B cell (primary cell): ENCODE data around the gene TMEM131. TPM values are rescaled to one million over a fixed set of nuclear protein-coding genes. Genes with fewer than 3 reads are reported as not detected.

Experiments used
- ATAC-seq: fragments of 200-7000 bp; cut with Tn5 transposase; one replicate; pipeline ENCODE4 v1.10.0; 2021; ENCODE audit warnings: low read depth, mild to moderate bottlenecking, moderate number of reproducible peaks, moderate library complexity
- CTCF ChIA-PET: fragments of 350-600 bp; sonication (Branson Sonifier 250); formaldehyde crosslinking; loops from one replicate; lab custom pipeline; 2021; ENCODE audit warnings: antibody characterized with exemption, inconsistent platforms; lab: Charles Lee
- POLR2A ChIA-PET: fragments of 350-600 bp; sonication (Branson Sonifier 250); formaldehyde crosslinking; loops from one replicate; lab custom pipeline; 2021; ENCODE audit warnings: antibody characterized with exemption; lab: Charles Lee
- DNase-seq: peaks from one replicate; pipeline ENCODE4 v3.0.0; 2013
- H2AFZ ChIP-seq: 2 replicates; pipeline ENCODE4 v1.6.1; 2012; ENCODE audit warnings: mild to moderate bottlenecking, low read depth, low read length; ENCODE audit not compliant: insufficient read depth, poor library complexity, severe bottlenecking
- H3K27ac ChIP-seq, 2 donors: 1 replicate in 1 of 2; 2 replicates in 1 of 2; pipeline ENCODE4 v1.5.1; 2012 to 2013; ENCODE audit warnings: low read length in 2 of 2, mild to moderate bottlenecking in 2 of 2, moderate library complexity in 1 of 2
- H3K27me3 ChIP-seq, 4 experiments: fragments of 200-600 bp in 1 of 4; sonication (generic) in 1 of 4; replicated peaks in 1 of 4; 1 replicate in 2 of 4; 2 replicates in 2 of 4; pipeline versions ENCODE4 v1.6.1 to v1.7.0; 2013 to 2016; ENCODE audit warnings: low read length in 3 of 4, mild to moderate bottlenecking in 2 of 4, mixed read lengths in 1 of 4, moderate library complexity in 1 of 4; ENCODE audit not compliant: insufficient read depth in 4 of 4, control insufficient read depth in 3 of 4; ENCODE audit errors: control extremely low read depth in 1 of 4
- H3K36me3 ChIP-seq, 2 experiments: replicated peaks in 1 of 2; 1 replicate in 1 of 2; 2 replicates in 1 of 2; pipeline versions ENCODE4 v1.6.1 to v1.7.1; 2013; ENCODE audit warnings: low read length in 1 of 2; ENCODE audit not compliant: insufficient read depth in 2 of 2, control insufficient read depth in 1 of 2; ENCODE audit errors: control extremely low read depth in 1 of 2, extremely low read depth in 1 of 2
- H3K4me1 ChIP-seq, 2 donors: fragments of 200-600 bp in 1 of 2; sonication (generic) in 1 of 2; 1 replicate in 1 of 2; 2 replicates in 1 of 2; pipeline versions ENCODE4 v1.5.1 to v1.6.1; 2013 to 2017; ENCODE audit warnings: low read length in 2 of 2; ENCODE audit not compliant: control insufficient read depth in 2 of 2, insufficient read depth in 2 of 2
- H3K4me2 ChIP-seq: replicated peaks from 2 replicates; pipeline ENCODE3; 2012; ENCODE audit warnings: mild to moderate bottlenecking, low read depth, low read length; ENCODE audit not compliant: poor library complexity, severe bottlenecking
- H3K4me3 ChIP-seq, 5 experiments: fragments of 200-600 bp in 1 of 5; sonication (generic) in 1 of 5; 1 replicate in 3 of 5; 2 replicates in 2 of 5; pipeline versions ENCODE4 v1.5.1 to v1.7.0; 2011 to 2016; ENCODE audit warnings: low read length in 4 of 5, mild to moderate bottlenecking in 4 of 5, low read depth in 2 of 5, control low read depth in 1 of 5, moderate library complexity in 1 of 5; ENCODE audit not compliant: insufficient read depth in 1 of 5; ENCODE audit errors: control extremely low read depth in 1 of 5, extremely low read depth in 1 of 5
- H3K79me2 ChIP-seq: fragments of 200-600 bp; sonication (generic); one replicate; pipeline ENCODE4 v1.6.0; 2016; ENCODE audit warnings: low read length; ENCODE audit not compliant: control insufficient read depth, insufficient read depth
- H3K9ac ChIP-seq: fragments of 200-600 bp; sonication (generic); 2 replicates; pipeline ENCODE4 v1.6.1; 2017; ENCODE audit warnings: mild to moderate bottlenecking, low read length, moderate library complexity
- H3K9me3 ChIP-seq, 3 donors: one replicate each; pipeline versions ENCODE4 v1.6.1 to v1.7.1; 2013; ENCODE audit warnings: low read length in 2 of 3; ENCODE audit not compliant: control insufficient read depth in 2 of 3, insufficient read depth in 1 of 3; ENCODE audit errors: control extremely low read depth in 1 of 3
- H4K20me1 ChIP-seq: 2 replicates; pipeline ENCODE4 v1.6.0; 2012; ENCODE audit warnings: mild to moderate bottlenecking, low read length; ENCODE audit not compliant: insufficient read depth, control insufficient read depth, poor library complexity, severe bottlenecking
- H3K27ac Mint-ChIP-seq: one replicate; pipeline ENCODE4 v1.8.0; 2021; ENCODE audit warnings: mixed read lengths
- H3K27me3 Mint-ChIP-seq: one replicate; pipeline ENCODE4 v1.8.0; 2021; ENCODE audit warnings: mixed read lengths
- H3K4me1 Mint-ChIP-seq: one replicate; pipeline ENCODE4 v1.8.0; 2021; ENCODE audit warnings: mixed read lengths
- H3K4me3 Mint-ChIP-seq: one replicate; pipeline ENCODE4 v1.8.0; 2021; ENCODE audit warnings: mixed read lengths
- H3K9me3 Mint-ChIP-seq: one replicate; pipeline ENCODE4 v1.8.0; 2022; ENCODE audit warnings: mixed read lengths; ENCODE audit not compliant: insufficient read depth
- CTCF ChIP-seq: fragments of 200-600 bp; IDR thresholded peaks from one replicate; pipeline ENCODE4 v1.8.0; 2022; ENCODE audit warnings: antibody characterized with exemption, mild to moderate bottlenecking
- EZH2 ChIP-seq: IDR thresholded peaks from 2 replicates; pipeline ENCODE4 v1.6.1; 2012; ENCODE audit warnings: borderline replicate concordance, low read depth, mild to moderate bottlenecking, moderate library complexity, low read length; ENCODE audit not compliant: insufficient read depth, poor library complexity, severe bottlenecking
- WGBS: methylation state at CpG from one replicate; pipeline ENCODE4 v1.1.5; 2013; ENCODE audit warnings: missing lambda C conversion rate; ENCODE audit not compliant: insufficient coverage; 5-methylcytosine and 5-hydroxymethylcytosine counted together
- intact Hi-C: fragments of 100-400 bp; cut with micrococcal nuclease; formaldehyde crosslinking; loops from one replicate; pipeline ENCODE4 v1.10.0; 2022
- polyA plus RNA-seq: library from polyadenylated mRNA; depleted of rRNA; stranded (reverse); fragments of >200 nt; gene quantifications from 2 replicates; pipeline ENCODE4 v1.2.3, GENCODE V29; 2012
- total RNA-seq, 2 donors: library from RNA; stranded (reverse); fragments of 120-200 nt in 1 of 2; gene quantifications; 1 replicate in 1 of 2; 2 replicates in 1 of 2; pipeline versions ENCODE4 v1.2.3 to v1.2.4, GENCODE V29; 2013 to 2022

TMEM131 gene
- total and polyA plus RNA-seq, 2 donors (not counting 1 experiment from before 2014, with no cell fraction given): 24.3 to 101 TPM

DNA sequence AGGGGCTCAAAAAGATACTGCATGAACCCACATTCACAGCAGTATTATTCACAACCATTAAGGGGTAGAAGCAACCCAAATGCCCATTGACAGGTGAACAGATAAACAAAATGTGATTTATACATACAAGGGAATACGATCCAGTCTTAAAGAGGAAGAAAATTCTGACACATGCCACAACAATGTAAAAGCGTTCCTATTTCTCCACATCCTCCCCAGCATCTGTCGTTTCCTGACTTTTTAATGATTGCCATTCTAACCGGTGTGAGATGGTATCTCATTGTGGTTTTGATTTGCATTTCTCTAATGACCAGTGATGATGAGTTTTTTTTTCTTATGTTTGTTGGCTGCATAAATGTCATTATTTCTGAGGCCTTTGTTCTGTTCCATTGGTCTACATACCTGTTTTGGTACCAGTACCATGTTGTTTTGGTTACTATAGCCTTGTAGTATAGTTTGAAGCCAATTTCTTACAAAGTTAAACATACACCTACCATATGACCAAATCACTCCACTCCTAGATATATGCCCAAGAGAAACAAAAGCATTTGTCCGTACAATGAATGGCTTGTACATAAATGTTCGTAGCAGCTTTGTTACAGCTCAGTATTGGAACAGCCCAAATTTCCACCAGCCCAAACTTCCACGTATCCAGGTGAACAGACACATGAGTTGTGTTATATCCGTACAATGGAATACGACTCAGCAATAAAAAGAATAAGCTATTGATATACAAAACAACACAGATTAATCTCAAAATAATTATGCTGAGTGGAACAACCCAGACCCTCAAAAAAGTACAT, 85.1 kb downstream of the TMEM131 start:
- peaks cover 61% of the 10 kb centered on the region for H4K20me1 ChIP-seq
- Mint-ChIP-seq H3K27me3 (no peaks in the 10 kb centered on the region), H3K9me3 (no peaks in the 10 kb centered on the region), H3K4me3 (no peak overlapping the region), H3K4me1 (peaks cover 85% of the 10 kb centered on the region), H3K27ac (peak overlapping the region; percentile 16)
- no peaks in the 10 kb centered on the region for H3K9me3 ChIP-seq
- H2AFZ ChIP-seq: no peak overlapping the region
- 100% methylated on average over 2 of the region's 9 CpGs for whole genome bisulfite sequencing
- peaks cover 98% of the 10 kb centered on the region for H3K79me2 ChIP-seq
- peaks cover 1 to 15% of the 10 kb centered on the region in 2 experiments for H3K36me3 ChIP-seq
- H3K27me3 ChIP-seq: no peaks in the 10 kb centered on the region
- intact Hi-C loops: loop anchor here (2.0 to 5.0 kb wide), 2 partner anchors 47 to 84 kb away; partner anchors contain the start of gene TMEM131
- CTCF ChIA-PET: no interaction called here
- H3K27ac ChIP-seq: peak overlapping the region in 1 of 2 donors; percentile 37
- DNase-seq: no peak
- H3K4me1 ChIP-seq: peaks cover 63 to 71% of the 10 kb centered on the region in 2 donors
- no peak overlapping the region for H3K9ac ChIP-seq
- H3K4me2 ChIP-seq: peak overlapping the region; percentile 43
- TF ChIP-seq EZH2: no peak
- TF ChIP-seq CTCF: no peak
- POLR2A ChIA-PET: interaction anchor here (0.5 to 0.9 kb wide), 3 partner anchors 13 to 102 kb away, joined by 3 to 9 read pairs (median 4); no protein-coding TSS in a partner anchor
- no peak overlapping the region for H3K4me3 ChIP-seq
- ATAC-seq: no peak

- peak overlapping the region; percentile 24 for H3K9ac ChIP-seq
- peak overlapping the region; percentile 17 to 66 for H3K27ac ChIP-seq
- peak; percentile 42 for DNase-seq
- H3K4me2 ChIP-seq: peak overlapping the region; percentile 60
- POLR2A ChIA-PET: interaction anchor here (0.8 kb wide), 1 partner anchor 104 kb away, joined by 3 read pairs; no protein-coding TSS in a partner anchor
- no peaks in the 10 kb centered on the region for H3K9me3 ChIP-seq
- CTCF ChIA-PET: interaction anchor here (1.2 kb wide), 1 partner anchor 101 kb away, joined by 5 read pairs; no protein-coding TSS in a partner anchor
- WGBS: 86% methylated on average over 3 of the region's 6 CpGs
- Mint-ChIP-seq H3K4me1 (peaks cover 64% of the 10 kb centered on the region), H3K27ac (peak overlapping the region; percentile 78), H3K27me3 (no peaks in the 10 kb centered on the region), H3K4me3 (peak overlapping the region; percentile 80), H3K9me3 (no peaks in the 10 kb centered on the region)
- peaks cover 49 to 54% of the 10 kb centered on the region in 2 donors for H3K4me1 ChIP-seq
- H3K36me3 ChIP-seq: peaks cover 1 to 18% of the 10 kb centered on the region in 2 experiments
- H4K20me1 ChIP-seq: peaks cover 42% of the 10 kb centered on the region
- H3K79me2 ChIP-seq: peaks cover 97% of the 10 kb centered on the region
- intact Hi-C loops: no loop called here
- TF ChIP-seq EZH2 (no peak), CTCF (no peak)
- H3K4me3 ChIP-seq: peak overlapping the region in 2 of 5 experiments; percentile 5
- no peaks in the 10 kb centered on the region for H3K27me3 ChIP-seq
- ATAC-seq: no peak
- no peak overlapping the region for H2AFZ ChIP-seq
These were observed 87.5 kb downstream of the TMEM131 start for GRCh38 chr2:97908208-97908676.
